Measurements from ENCODE around the gene PPP2R3B. TPM values are rescaled to one million over a fixed set of nuclear protein-coding genes. Genes with fewer than 3 reads are reported as not detected.

PPP2R3B gene
- total RNA-seq, 2 donors from 2014 or later, result 12.0 to 38.8 TPM

DNA sequence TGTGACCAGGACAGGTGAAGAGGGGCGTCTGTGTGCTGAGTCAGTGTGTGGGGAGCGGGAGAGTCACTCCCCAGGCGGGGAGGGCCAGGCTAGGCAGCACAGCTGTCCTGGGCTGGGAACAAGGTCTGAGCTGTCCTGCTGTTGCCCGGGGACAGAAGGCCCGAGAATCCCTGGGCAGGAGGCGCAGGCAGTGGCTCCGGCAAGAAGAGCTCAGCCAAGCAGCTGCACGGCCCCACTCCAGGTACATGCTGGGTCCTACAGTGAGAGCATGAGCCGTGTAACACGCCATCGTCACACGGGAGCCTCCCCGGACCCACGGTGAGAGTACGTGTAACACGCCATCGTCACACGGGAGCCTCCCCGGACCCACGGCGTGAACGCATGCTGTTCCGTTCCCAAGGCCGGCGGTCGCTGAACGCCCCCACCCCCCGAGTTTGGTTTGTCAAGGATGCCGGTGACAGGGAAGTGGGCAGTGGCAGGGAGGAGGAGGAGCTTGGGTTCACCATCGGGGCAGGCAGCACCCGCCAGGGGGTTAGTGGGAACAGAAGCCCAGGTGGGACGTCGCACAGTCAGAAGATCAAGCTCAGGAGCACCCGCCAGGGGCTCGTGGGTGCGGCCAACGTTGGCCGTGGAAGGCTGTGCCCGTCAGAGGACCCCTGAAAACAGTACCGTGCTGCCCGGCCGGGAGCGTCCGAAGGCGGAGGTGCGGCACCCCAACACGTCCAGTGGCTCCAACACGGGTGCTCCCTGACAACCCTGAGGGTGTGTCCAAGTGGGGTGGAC is 15.6 kb downstream of the PPP2R3B start:
- Mint-ChIP-seq H3K4me1 (ENCODE audit: low read depth in 2 of 2) (peaks cover 10 to 12% of the 10 kb centered on the region in 2 donors), H3K4me3 (no peak overlapping the region), H3K36me3 (no peaks in the 10 kb centered on the region), H3K27me3 (peaks cover 20 to 23% of the 10 kb centered on the region in 2 donors), H3K9me3 (no peaks in the 10 kb centered on the region), H3K27ac (no peak overlapping the region)
- DNase-seq (ENCODE audit: low spot score) (no peak), ATAC-seq (peak in 1 of 2 donors; percentile 9)

DNA sequence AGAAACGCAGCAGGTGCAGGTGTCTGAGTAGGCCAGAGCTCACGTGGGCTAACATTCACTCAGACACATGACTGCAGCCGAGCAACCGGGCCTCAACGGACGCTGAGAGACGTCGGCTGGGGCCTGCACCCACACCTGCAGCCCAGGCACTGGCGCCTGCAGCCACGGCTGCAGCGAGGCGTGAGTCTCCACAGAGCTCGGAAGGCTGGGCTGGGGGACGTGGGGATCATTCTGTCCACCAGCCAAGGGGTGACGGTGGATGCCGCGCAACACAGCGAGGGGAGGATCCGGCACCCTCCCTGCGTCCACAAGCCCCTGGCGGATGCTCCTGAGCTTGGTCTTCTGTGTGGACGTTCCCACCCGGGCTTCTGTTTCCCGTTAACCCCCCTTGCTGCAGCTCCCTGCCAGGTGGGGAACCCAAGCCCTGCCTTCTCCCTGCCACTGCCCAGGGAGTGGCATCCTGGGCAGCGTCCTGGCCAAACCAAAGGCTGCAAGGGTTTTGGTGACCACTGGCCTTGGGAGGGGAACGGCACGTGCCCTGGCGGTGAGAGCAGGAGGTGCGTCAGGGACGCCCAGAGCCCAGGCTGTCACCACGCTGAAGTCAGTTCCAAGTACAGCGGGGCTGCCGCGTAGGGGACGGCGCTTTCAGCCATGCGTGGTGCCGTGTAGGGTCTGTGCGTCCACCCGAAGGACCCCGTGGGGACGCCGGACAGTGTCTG is 16.3 kb downstream of the PPP2R3B start:
- Mint-ChIP-seq H3K9me3 (no peaks in the 10 kb centered on the region), H3K27ac (no peak overlapping the region), H3K4me3 (no peak overlapping the region), H3K4me1 (ENCODE audit: low read depth in 2 of 2) (peaks cover 8 to 12% of the 10 kb centered on the region in 2 donors), H3K36me3 (no peaks in the 10 kb centered on the region), H3K27me3 (peaks cover 16 to 20% of the 10 kb centered on the region in 2 donors)
- DNase-seq (ENCODE audit: low spot score) (no peak), ATAC-seq (no peak)

DNA sequence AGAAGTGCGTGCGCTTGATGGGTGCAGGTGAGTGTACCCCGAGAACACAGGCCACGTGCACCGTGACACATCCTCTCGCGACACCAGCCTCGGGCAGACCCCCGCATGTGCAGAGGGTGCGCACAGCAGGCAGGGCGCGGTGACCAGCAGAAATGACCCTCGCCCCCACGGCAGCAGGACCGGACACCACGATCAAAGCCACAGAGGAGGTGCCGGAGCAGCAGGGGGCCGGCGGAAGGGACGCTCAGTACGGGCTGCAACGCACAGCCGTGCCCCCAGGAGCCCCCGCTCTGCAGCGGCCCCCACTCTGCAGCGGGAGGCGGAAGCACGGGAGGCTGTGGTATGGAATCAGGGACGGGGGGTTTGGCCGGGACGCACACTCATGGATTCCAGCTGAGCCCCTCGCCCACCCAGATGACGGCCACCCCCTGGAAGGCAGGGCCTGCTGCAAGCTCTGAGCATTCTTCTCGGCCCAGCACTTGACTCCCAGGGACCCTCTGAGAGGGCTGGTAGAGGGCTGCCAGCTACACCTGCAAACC is 17.1 kb downstream of the PPP2R3B start:
- Mint-ChIP-seq H3K4me3 (no peak overlapping the region), H3K4me1 (ENCODE audit: low read depth in 2 of 2) (peaks cover under 1 to 7% of the 10 kb centered on the region in 2 donors), H3K27me3 (peaks cover 8 to 12% of the 10 kb centered on the region in 2 donors), H3K27ac (no peak overlapping the region), H3K9me3 (no peaks in the 10 kb centered on the region), H3K36me3 (no peaks in the 10 kb centered on the region)
- peak in 1 of 2 donors; percentile 11 for ATAC-seq
- no peak for DNase-seq (ENCODE audit: low spot score)

DNA sequence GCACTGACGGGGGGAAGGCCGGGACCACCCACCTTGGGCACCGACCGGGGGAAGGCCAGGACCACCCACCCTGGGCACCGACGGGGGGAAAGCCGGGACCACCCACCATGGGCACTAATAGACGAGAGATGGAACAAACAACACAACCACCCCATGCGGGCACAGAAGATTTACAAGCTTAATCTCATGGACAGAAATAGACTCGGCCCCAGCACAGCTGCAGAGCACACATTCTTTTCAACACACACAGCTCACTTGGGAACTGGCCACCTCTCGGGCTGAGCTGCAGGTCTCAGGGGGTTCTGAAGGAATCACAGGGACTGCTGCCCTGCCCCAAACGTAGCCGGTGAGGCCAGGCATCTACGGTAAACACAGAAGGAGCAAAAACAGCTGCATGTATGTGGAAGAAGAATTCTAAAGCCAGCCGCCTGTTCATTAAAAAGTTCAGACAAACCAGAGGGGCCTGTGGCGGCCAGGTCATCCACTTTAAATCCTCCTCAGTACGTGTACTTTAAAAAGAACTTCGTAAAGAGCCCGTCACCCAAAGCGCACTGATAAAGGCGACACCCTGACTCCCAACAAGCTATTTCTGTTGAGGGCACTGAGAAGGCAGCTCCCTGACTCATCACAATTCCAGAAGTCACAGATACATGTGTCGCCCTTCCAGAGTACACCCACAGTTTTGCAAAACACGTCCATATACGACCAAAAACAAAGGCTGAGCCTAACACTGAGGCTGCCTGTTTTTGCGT is 17.7 kb downstream of the PPP2R3B start:
- peaks cover 7% of the 10 kb centered on the region in 2 donors for H3K27me3 Mint-ChIP-seq
- H3K36me3 Mint-ChIP-seq, result no peaks in the 10 kb centered on the region
- H3K9me3 Mint-ChIP-seq, result no peaks in the 10 kb centered on the region
- no peak for DNase-seq (ENCODE audit: low spot score)
- ATAC-seq, result no peak
- H3K4me1 Mint-ChIP-seq (ENCODE audit: low read depth in 2 of 2), result peaks cover 0 to 6% of the 10 kb centered on the region in 2 donors
- no peak overlapping the region for H3K27ac Mint-ChIP-seq
- H3K4me3 Mint-ChIP-seq, result no peak overlapping the region

DNA sequence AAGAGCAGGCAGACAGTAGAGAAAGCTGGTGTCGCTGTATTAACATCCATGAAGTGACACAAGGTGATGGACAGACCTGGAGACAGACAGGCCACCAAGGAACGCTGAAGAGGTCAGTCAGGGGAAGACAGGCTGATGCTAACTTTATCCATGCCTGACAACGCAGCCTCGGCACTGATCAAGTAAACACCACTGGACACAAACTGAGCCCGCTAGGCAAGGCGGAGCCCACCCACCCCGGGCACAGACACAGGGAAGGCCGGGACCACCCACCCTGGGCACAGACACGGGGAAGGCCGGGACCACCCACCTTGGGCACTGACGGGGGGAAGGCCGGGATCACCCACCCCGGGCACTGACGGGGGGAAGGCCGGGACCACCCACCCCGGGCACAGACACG is 18.8 kb downstream of the PPP2R3B start:
- Mint-ChIP-seq H3K4me3 (no peak overlapping the region), H3K36me3 (no peaks in the 10 kb centered on the region), H3K27me3 (peaks cover 7% of the 10 kb centered on the region in 2 donors), H3K27ac (no peak overlapping the region), H3K9me3 (no peaks in the 10 kb centered on the region), H3K4me1 (ENCODE audit: low read depth in 2 of 2) (peaks cover 0 to 12% of the 10 kb centered on the region in 2 donors)
- no peak for DNase-seq (ENCODE audit: low spot score)
- no peak for ATAC-seq

DNA sequence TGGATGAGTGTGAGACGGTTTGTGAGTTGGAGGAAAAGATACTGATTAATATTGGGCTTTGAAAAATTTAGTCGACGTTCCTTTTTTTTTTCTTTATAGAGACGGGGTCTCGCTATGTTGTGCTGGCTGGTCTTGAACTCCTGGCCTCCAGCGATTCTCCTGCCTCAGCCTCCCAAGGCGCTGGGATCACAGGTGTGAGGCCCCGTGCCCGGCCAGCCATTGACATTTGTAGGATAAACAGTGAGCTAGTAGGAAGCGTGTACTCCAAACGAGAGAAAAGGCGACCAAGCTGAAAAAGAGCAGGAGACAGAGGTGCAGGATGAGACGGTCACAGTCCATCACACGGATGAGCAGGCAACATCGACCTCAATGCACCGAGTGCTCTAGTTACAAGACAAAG is 19.4 kb downstream of the PPP2R3B start:
- Mint-ChIP-seq H3K27me3 (peaks cover 7% of the 10 kb centered on the region in 2 donors), H3K27ac (no peak overlapping the region), H3K9me3 (no peaks in the 10 kb centered on the region), H3K4me1 (ENCODE audit: low read depth in 2 of 2) (peaks cover 0 to 13% of the 10 kb centered on the region in 2 donors), H3K4me3 (no peak overlapping the region), H3K36me3 (peaks cover 1% of the 10 kb centered on the region)
- ATAC-seq (no peak), DNase-seq (ENCODE audit: low spot score) (no peak)

DNA sequence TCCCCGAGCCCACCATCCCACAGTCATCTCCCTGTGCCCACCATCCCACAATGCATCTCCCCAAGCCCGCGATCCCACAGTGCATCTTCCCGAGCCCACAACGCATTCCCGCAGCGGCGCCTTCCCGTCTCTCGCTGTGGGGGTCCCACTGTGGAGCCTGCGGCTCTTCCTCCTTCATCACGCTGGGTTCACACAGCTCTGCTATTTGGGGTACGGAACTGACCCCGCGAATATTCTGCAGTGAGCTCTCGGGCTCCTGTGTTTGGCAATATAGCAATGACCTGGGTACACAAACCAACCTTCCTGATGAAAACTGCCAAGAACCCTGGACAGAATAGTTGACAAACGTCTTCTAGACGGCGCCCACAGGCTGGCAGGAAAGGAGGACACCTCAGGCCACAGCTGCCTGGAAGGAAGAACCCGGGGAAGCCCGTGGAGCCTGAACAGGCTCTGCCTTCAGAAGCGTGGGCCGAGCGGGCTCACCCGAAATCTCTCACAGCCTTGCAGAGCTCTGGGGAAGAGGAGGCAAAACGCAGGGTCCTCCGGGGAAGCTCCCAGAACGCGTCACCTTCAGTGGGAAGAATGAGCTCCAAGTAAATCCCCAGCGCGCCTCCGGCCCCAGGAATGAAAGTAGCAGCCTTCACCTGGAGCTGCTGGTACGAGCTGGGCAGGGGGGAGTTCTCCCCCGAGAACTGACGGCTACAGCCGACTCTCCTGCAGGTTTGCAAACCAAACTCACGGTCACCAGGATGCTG is 22.9 kb downstream of the PPP2R3B start:
- Mint-ChIP-seq H3K36me3 (peaks cover 16% of the 10 kb centered on the region), H3K4me3 (no peak overlapping the region), H3K27ac (no peak overlapping the region), H3K27me3 (no peaks in the 10 kb centered on the region), H3K9me3 (peaks cover 3% of the 10 kb centered on the region), H3K4me1 (ENCODE audit: low read depth in 2 of 2) (peaks cover 0 to 14% of the 10 kb centered on the region in 2 donors)
- ATAC-seq (no peak), DNase-seq (ENCODE audit: low spot score) (no peak)

DNA sequence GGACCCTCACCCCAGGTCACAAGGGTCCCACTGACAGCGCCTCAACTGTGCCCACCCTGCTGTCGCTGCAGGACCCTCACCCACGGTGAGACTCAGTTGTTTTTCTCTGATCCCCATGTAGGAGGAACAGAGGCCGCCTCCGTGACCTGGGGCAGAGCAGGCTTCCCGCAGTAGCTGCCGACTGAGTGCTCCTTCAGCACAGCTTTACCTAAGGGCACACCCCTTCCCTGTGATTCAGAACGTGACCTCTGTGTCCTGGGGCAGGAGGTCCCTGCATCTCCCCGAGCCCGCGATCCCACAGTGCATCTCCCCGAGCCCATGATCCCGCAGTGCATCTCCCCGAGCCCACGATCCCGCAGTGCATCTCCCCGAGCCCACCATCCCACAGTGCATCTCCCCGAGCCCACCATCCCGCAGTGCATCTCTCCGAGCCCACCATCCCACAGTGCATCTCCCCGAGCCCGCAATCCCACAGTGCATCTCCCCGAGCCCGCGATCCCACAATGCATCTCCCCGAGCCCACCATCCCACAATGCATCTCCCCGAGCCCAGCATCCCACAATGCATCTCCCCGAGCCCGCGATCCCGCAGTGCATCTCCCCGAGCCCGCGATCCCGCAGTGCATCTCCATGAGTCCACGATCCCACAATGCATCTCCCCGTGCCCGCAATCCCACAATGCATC is 23.6 kb downstream of the PPP2R3B start:
- Mint-ChIP-seq H3K4me3 (no peak overlapping the region), H3K27ac (no peak overlapping the region), H3K4me1 (ENCODE audit: low read depth in 2 of 2) (peaks cover 0 to 14% of the 10 kb centered on the region in 2 donors), H3K27me3 (no peaks in the 10 kb centered on the region), H3K36me3 (peaks cover 16% of the 10 kb centered on the region), H3K9me3 (peaks cover 3% of the 10 kb centered on the region)
- ATAC-seq, result no peak
- DNase-seq (ENCODE audit: low spot score), result no peak

DNA sequence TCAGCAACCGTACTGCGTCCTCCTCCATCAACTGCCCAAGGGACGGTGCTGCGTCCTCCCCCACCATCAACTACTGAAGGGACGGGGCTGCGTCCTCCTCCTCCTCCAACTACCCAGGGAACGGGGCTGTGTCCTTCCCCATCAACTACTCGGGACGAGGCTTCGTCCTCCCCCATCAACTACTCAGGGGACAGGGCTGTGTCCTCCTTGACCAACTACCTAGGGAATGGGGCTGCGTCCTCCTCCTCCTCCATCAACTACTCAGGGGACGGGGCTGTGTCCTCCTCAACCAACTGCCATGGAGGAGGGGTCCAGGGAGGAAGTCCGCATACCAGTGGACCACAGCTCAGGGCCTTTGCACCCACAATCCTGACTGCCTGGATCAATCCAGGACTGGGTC is 24.4 kb downstream of the PPP2R3B start:
- Mint-ChIP-seq H3K27me3 (no peaks in the 10 kb centered on the region), H3K4me3 (no peak overlapping the region), H3K36me3 (peaks cover 21% of the 10 kb centered on the region), H3K4me1 (ENCODE audit: low read depth in 2 of 2) (peaks cover 4 to 17% of the 10 kb centered on the region in 2 donors), H3K9me3 (peaks cover 7% of the 10 kb centered on the region), H3K27ac (no peak overlapping the region)
- ATAC-seq (peak in 1 of 2 donors; percentile 18), DNase-seq (ENCODE audit: low spot score) (no peak)

DNA sequence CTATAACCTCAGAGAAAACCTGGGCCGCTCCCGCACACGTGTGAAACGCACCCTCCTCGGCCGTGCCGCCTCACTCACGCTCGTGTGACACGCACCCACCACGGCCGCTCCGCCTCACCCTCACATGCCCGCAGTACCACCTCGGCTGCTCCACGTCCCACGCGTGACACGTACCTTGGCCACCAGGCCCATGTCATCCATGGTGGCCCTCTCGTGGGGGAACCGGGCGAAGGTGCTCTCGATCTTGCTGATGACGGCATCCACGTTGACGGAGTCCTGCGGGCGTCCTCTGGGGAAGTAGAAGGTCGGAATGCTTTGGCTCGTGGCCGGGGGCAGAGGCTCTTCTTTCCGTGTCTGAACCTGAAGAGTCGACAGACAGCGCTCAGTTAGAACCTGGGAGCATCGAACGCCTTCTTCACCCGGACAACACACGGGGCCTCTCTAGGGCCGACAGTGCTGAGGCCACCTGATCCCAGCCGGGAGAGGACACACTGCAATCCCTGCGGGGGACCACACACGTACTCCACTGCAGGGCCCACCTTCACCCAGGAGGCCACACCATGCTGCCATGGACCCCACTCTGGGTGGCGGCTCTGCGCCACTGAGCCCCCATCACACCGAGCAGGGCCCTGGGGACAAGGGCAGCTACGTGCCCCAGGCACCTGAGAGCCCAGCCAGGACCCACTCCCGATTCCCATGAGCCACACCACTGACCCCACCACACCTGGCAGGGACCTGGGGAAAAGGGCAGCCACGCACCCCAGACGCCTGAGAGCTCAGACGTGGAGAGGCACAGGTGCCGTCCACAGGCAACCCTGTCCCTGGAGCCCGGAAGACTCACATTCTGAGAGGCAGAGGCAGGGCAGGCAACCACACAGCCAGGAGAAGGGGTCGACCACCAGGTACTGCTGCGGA is 25.2 kb downstream of the PPP2R3B start:
- Mint-ChIP-seq H3K4me3 (no peak overlapping the region), H3K4me1 (ENCODE audit: low read depth in 2 of 2) (peaks cover 13 to 25% of the 10 kb centered on the region in 2 donors), H3K9me3 (peaks cover 11% of the 10 kb centered on the region), H3K27ac (no peak overlapping the region), H3K27me3 (no peaks in the 10 kb centered on the region), H3K36me3 (peaks cover 27% of the 10 kb centered on the region)
- ATAC-seq (no peak), DNase-seq (ENCODE audit: low spot score) (no peak)

DNA sequence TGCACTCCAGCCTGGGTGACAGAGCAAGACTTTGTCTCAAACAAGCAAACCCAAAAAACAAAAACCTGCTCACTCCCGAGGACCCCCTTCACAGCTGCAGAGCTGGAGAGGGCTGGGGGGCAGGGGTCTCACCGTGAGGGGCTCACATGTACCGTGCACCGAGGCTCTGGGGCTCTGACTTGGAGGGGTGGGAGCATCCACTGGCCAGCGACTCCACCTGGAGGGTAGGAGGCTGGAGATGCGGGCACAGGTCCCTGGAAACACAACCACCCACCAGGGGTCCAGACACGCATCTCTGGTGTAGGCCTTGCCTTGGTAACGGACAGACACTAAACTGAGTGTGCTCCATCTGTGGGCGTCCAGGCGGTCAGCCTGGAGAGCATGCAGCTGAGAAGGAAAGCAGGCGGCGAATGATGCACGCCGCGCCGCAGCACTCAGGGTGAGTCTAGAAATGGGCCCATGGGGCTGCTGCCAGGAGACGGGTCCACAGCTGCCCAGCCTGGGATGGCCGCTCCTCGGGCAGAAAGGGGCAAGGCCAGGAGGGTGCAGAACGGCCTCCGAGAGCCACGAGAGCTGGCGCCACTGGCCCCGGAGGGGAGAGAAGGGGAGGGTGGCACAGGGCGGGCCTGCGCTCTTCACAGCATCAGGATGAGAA is 26.1 kb downstream of the PPP2R3B start:
- no peak for ATAC-seq
- Mint-ChIP-seq H3K9me3 (peaks cover 11% of the 10 kb centered on the region), H3K36me3 (peaks cover 27% of the 10 kb centered on the region), H3K27ac (no peak overlapping the region), H3K4me3 (no peak overlapping the region), H3K27me3 (no peaks in the 10 kb centered on the region), H3K4me1 (ENCODE audit: low read depth in 2 of 2) (peaks cover 17 to 30% of the 10 kb centered on the region in 2 donors)
- no peak for DNase-seq (ENCODE audit: low spot score)

Data from natural killer cell treated with Interleukin-12 subunit alpha and Interleukin-12 subunit beta and Interleukin-15 and Interleukin-18, amount 100 ng/mL, for 72 hours (primary cell).